ENCODE measurements around the gene JMJD7. TPM values are rescaled to one million over a fixed set of nuclear protein-coding genes. Genes with fewer than 3 reads are reported as not detected.

Gene JMJD7
- total and polyA plus RNA-seq, 2 donors (not counting 1 experiment from before 2014, with no cell fraction given), result 33.4 to 43.9 TPM

DNA sequence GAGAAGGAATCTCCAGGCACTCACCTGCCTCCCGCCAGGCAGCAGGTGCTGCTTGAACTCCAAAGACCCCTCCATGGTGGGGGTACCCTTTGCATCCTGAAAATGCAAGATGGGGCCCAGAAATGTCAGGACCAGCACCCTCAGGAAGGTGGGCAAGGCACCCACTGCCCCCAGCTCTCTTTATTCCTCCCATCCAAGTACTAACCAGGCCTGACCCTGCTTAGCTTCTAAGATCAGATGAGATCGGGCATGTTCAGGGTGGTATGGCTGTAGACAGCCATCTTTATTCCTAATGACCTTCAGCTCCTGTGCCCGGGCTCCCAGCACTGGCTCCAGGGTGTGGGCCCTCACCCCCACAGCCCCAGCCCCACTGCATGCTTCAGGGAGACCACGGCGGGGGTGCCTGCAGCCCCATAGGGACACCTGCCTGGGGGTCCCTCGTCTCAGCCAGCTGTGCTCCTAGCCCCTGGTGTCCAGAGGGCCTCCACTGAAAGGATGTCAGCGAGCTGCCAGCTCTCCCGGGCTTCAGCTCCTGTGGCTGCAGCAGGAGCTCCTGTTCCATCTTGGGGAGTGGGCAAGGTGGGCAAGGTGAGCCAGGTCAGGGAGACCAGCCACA, 24.0 kb downstream of the JMJD7 start:
- Histone ChIP-seq H3K4me1 (ENCODE audit: control insufficient read depth in 2 of 2, insufficient read depth in 2 of 2, low read length in 2 of 2) (no peaks in the 10 kb centered on the region), H3K79me2 (ENCODE audit: control insufficient read depth, insufficient read depth, low read length) (no peaks in the 10 kb centered on the region), H3K27me3 (replicated peaks in 1 of 4; ENCODE audit: control extremely low read depth in 1 of 4, control insufficient read depth in 3 of 4, insufficient read depth in 4 of 4, low read length in 3 of 4) (peaks cover 0 to 4% (median 0%) of the 10 kb centered on the region in 4 experiments), H2AFZ (ENCODE audit: insufficient read depth, low read depth, low read length, poor library complexity, severe bottlenecking) (no peak overlapping the region), H3K36me3 (replicated peaks in 1 of 2; ENCODE audit: control extremely low read depth in 1 of 2, control insufficient read depth in 1 of 2, extremely low read depth in 1 of 2, insufficient read depth in 2 of 2, low read length in 1 of 2) (peaks cover 0 to 14% of the 10 kb centered on the region in 2 experiments), H3K27ac (ENCODE audit: low read length in 2 of 2) (no peak overlapping the region), H4K20me1 (ENCODE audit: control insufficient read depth, insufficient read depth, low read length, poor library complexity, severe bottlenecking) (no peaks in the 10 kb centered on the region), H3K4me3 (ENCODE audit: control extremely low read depth in 1 of 5, extremely low read depth in 1 of 5, insufficient read depth in 1 of 5, low read depth in 2 of 5, low read length in 4 of 5) (no peak overlapping the region), H3K9me3 (ENCODE audit: control extremely low read depth in 1 of 3, control insufficient read depth in 2 of 3, insufficient read depth in 1 of 3, low read length in 2 of 3) (no peaks in the 10 kb centered on the region), H3K9ac (ENCODE audit: low read length) (no peak overlapping the region), H3K4me2 (replicated peaks; ENCODE audit: low read depth, low read length, poor library complexity, severe bottlenecking) (no peak overlapping the region)
- no peak overlapping the region for H3K4me3 Mint-ChIP-seq
- POLR2A ChIA-PET, result no interaction called here
- CTCF ChIA-PET, result interaction anchor here (1.1 to 1.9 kb wide), 3 partner anchors 9 to 53 kb away, joined by 3 to 7 read pairs (median 3); no protein-coding TSS in a partner anchor
- H3K9me3 Mint-ChIP-seq (ENCODE audit: insufficient read depth), result no peaks in the 10 kb centered on the region
- WGBS (ENCODE audit: insufficient coverage), result 96% methylated on average over 6 of the region's 8 CpGs
- DNase-seq (no peak), ATAC-seq (ENCODE audit: low read depth) (no peak)
- no peaks in the 10 kb centered on the region for H3K27me3 Mint-ChIP-seq
- intact Hi-C loops (cut with micrococcal nuclease), result no loop called here
- peaks cover 2% of the 10 kb centered on the region for H3K4me1 Mint-ChIP-seq
- no peak overlapping the region for H3K27ac Mint-ChIP-seq
- TF ChIP-seq, protein P1, sequence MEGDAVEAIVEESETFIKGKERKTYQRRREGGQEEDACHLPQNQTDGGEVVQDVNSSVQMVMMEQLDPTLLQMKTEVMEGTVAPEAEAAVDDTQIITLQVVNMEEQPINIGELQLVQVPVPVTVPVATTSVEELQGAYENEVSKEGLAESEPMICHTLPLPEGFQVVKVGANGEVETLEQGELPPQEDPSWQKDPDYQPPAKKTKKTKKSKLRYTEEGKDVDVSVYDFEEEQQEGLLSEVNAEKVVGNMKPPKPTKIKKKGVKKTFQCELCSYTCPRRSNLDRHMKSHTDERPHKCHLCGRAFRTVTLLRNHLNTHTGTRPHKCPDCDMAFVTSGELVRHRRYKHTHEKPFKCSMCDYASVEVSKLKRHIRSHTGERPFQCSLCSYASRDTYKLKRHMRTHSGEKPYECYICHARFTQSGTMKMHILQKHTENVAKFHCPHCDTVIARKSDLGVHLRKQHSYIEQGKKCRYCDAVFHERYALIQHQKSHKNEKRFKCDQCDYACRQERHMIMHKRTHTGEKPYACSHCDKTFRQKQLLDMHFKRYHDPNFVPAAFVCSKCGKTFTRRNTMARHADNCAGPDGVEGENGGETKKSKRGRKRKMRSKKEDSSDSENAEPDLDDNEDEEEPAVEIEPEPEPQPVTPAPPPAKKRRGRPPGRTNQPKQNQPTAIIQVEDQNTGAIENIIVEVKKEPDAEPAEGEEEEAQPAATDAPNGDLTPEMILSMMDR (IDR thresholded peaks at IDR 0.05), result no peak
- no peak for TF ChIP-seq EZH2 (IDR thresholded peaks at IDR 0.05; ENCODE audit: borderline replicate concordance, insufficient read depth, low read depth, low read length, poor library complexity, severe bottlenecking)

DNA sequence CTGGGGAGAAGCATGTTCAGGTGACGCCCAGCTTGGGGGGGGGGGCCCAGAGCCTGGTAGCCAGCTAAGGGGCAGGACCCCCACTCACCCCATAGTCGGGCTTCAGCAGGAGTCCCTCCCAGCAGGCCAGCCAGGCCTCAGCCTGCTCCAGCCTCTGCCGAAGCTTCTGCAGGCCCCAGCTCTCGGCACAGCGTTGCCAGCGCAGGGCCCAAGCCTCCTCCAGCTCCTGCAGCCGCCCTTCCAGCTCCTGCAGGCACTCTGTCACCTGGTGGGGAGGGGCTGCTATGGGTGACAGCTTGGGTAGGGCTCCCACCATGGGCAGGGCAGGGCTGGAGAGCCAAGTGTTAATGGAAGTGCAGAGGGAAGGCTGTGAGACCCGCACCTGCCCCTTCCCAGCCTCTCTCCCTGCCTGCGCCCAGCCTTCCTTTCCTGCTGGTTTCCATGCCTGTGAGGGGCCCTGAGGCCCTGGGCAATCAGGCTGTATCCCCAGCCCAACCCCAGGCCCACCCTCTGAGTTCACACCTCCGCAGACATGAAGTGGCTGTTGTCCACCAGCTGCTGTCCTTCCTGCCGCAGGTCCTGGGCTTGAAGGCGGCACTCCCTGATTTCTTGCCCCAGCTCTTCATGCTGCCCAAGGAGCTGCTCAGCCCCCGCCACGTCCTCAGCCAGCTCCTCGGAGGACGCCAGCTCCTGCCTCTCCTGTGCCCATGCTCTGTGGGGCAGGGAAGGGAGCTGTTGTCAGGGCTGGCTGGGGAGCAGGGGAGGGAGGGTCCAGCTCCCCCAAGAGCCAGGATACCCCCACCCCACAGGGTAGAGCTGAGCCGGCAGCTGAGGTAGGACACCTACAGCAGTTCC, 25.1 kb downstream of the JMJD7 start:
- DNase-seq, result no peak
- no peak overlapping the region for H3K27ac ChIP-seq (ENCODE audit: low read length in 2 of 2)
- H3K4me2 ChIP-seq (replicated peaks; ENCODE audit: low read depth, low read length, poor library complexity, severe bottlenecking), result no peak overlapping the region
- H3K4me1 Mint-ChIP-seq, result peaks cover 2% of the 10 kb centered on the region
- H3K79me2 ChIP-seq (ENCODE audit: control insufficient read depth, insufficient read depth, low read length), result no peaks in the 10 kb centered on the region
- no peak overlapping the region for H3K9ac ChIP-seq (ENCODE audit: low read length)
- H3K9me3 ChIP-seq (ENCODE audit: control extremely low read depth in 1 of 3, control insufficient read depth in 2 of 3, insufficient read depth in 1 of 3, low read length in 2 of 3), result no peaks in the 10 kb centered on the region
- ATAC-seq (ENCODE audit: low read depth), result no peak
- no peak for TF ChIP-seq EZH2 (IDR thresholded peaks at IDR 0.05; ENCODE audit: borderline replicate concordance, insufficient read depth, low read depth, low read length, poor library complexity, severe bottlenecking)
- TF ChIP-seq, protein P1 (IDR thresholded peaks at IDR 0.05), result no peak
- H2AFZ ChIP-seq (ENCODE audit: insufficient read depth, low read depth, low read length, poor library complexity, severe bottlenecking), result no peak overlapping the region
- H3K9me3 Mint-ChIP-seq (ENCODE audit: insufficient read depth), result no peaks in the 10 kb centered on the region
- H3K4me1 ChIP-seq (ENCODE audit: control insufficient read depth in 2 of 2, insufficient read depth in 2 of 2, low read length in 2 of 2), result no peaks in the 10 kb centered on the region
- intact Hi-C loops (cut with micrococcal nuclease), result no loop called here
- H3K4me3 ChIP-seq (ENCODE audit: control extremely low read depth in 1 of 5, extremely low read depth in 1 of 5, insufficient read depth in 1 of 5, low read depth in 2 of 5, low read length in 4 of 5), result no peak overlapping the region
- no peaks in the 10 kb centered on the region for H3K27me3 Mint-ChIP-seq
- no peaks in the 10 kb centered on the region for H4K20me1 ChIP-seq (ENCODE audit: control insufficient read depth, insufficient read depth, low read length, poor library complexity, severe bottlenecking)
- H3K4me3 Mint-ChIP-seq, result no peak overlapping the region
- ChIA-PET POLR2A (no interaction called here), CTCF (interaction anchor here (1.0 to 1.9 kb wide), 2 partner anchors 42 to 52 kb away, joined by 5 to 7 read pairs; no protein-coding TSS in a partner anchor)
- WGBS (ENCODE audit: insufficient coverage), result 94% methylated on average over 13 of the region's 17 CpGs
- peaks cover 0 to 4% (median 0%) of the 10 kb centered on the region in 4 experiments for H3K27me3 ChIP-seq (replicated peaks in 1 of 4; ENCODE audit: control extremely low read depth in 1 of 4, control insufficient read depth in 3 of 4, insufficient read depth in 4 of 4, low read length in 3 of 4)
- peaks cover 0 to 4% of the 10 kb centered on the region in 2 experiments for H3K36me3 ChIP-seq (replicated peaks in 1 of 2; ENCODE audit: control extremely low read depth in 1 of 2, control insufficient read depth in 1 of 2, extremely low read depth in 1 of 2, insufficient read depth in 2 of 2, low read length in 1 of 2)
- no peak overlapping the region for H3K27ac Mint-ChIP-seq

Data from B cell (primary cell).